ENCODE data around the gene RUBCNL. TPM values are rescaled to one million over a fixed set of nuclear protein-coding genes. Genes with fewer than 3 reads are reported as not detected.
"Not testable (repeated sequence)": the region's sequence is repeated elsewhere in the genome, so short reads cannot be mapped to it uniquely, and the experiment has no call there.

Gene RUBCNL
- total RNA-seq, 4 donors from 2014 or later, result 1.5 to 6.8 (median 2.9) TPM

- TF ChIP-seq POLR2AphosphoS5 (IDR thresholded peaks at IDR 0.05) (no peak), POLR2A (IDR thresholded peaks at IDR 0.05) (no peak), EP300 (IDR thresholded peaks at IDR 0.05) (no peak), CTCF (IDR thresholded peaks at IDR 0.05) (no peak)
- Histone ChIP-seq H3K27ac (no peak overlapping the region), H3K9me3 (no peaks in the 10 kb centered on the region), H3K4me1 (peaks cover 0 to 7% (median 0%) of the 10 kb centered on the region in 3 donors), H3K36me3 (no peaks in the 10 kb centered on the region), H3K27me3 (no peaks in the 10 kb centered on the region), H3K4me3 (no peak overlapping the region)
- WGBS, 2 donors (ENCODE audit: low coverage in 1 of 2), result 67 to 100% methylated on average over 1 of the region's 2 CpGs
- ATAC-seq, result no peak
These were observed 12.3 kb downstream of the RUBCNL start for GRCh38 chr13:46374710-46375109.

GRCh38 chr13:46373623-46374022, 13.4 kb downstream of the RUBCNL start:
- no peak overlapping the region for H3K27ac ChIP-seq
- H3K9me3 ChIP-seq, result no peaks in the 10 kb centered on the region
- no peak for ATAC-seq
- TF ChIP-seq POLR2A (IDR thresholded peaks at IDR 0.05) (no peak), EP300 (IDR thresholded peaks at IDR 0.05) (no peak), POLR2AphosphoS5 (IDR thresholded peaks at IDR 0.05) (no peak), CTCF (IDR thresholded peaks at IDR 0.05) (no peak)
- H3K4me3 ChIP-seq, result no peak overlapping the region
- no peaks in the 10 kb centered on the region for H3K27me3 ChIP-seq
- 80% methylated on average over 1 of the region's 1 CpG; no CpG with 5 or more reads in 1 of the 2 donors for WGBS, 2 donors (ENCODE audit: low coverage in 1 of 2)
- H3K36me3 ChIP-seq, result no peaks in the 10 kb centered on the region
- H3K4me1 ChIP-seq, result peaks cover 0 to 17% (median 0%) of the 10 kb centered on the region in 3 donors

GRCh38 chr13:46372938-46373337, 14.1 kb downstream of the RUBCNL start:
- not testable (repeated sequence) for H3K27me3 ChIP-seq, H3K9me3 ChIP-seq, H3K4me3 ChIP-seq, H3K36me3 ChIP-seq, ATAC-seq, H3K27ac ChIP-seq
- 94% methylated on average over 8 of the region's 8 CpGs; no CpG with 5 or more reads in 1 of the 2 donors for WGBS, 2 donors (ENCODE audit: low coverage in 1 of 2)
- peaks cover 0 to 17% (median 0%) of the 10 kb centered on the region in 3 donors for H3K4me1 ChIP-seq

- Histone ChIP-seq H3K27ac (no peak overlapping the region), H3K27me3 (no peaks in the 10 kb centered on the region), H3K36me3 (no peaks in the 10 kb centered on the region), H3K4me3 (no peak overlapping the region), H3K9me3 (no peaks in the 10 kb centered on the region), H3K4me1 (peaks cover 0 to 17% (median 0%) of the 10 kb centered on the region in 3 donors)
- TF ChIP-seq EP300 (IDR thresholded peaks at IDR 0.05) (no peak), CTCF (IDR thresholded peaks at IDR 0.05) (no peak), POLR2AphosphoS5 (IDR thresholded peaks at IDR 0.05) (no peak)
- ATAC-seq, result no peak
- WGBS, 2 donors (ENCODE audit: low coverage in 1 of 2), result 94 to 100% methylated on average over 2 to 3 of the region's 9 CpGs
These were observed 15.0 kb downstream of the RUBCNL start for GRCh38 chr13:46372071-46372470.

- 5 to 12% methylated on average over 4 of the region's 4 CpGs for WGBS, 2 donors (ENCODE audit: low coverage in 1 of 2)
- peak overlapping the region in 2 of 4 donors; percentile 9 to 30 for H3K27ac ChIP-seq
- ATAC-seq, result peak; percentile 84
These were observed 17.4 kb downstream of the RUBCNL start for GRCh38 chr13:46369506-46370277.

More at GRCh38 chr13:46369506-46370277, 17.4 kb downstream of the RUBCNL start:
- TF ChIP-seq POLR2AphosphoS5 (IDR thresholded peaks at IDR 0.05) (peak; percentile 65), POLR2A (IDR thresholded peaks at IDR 0.05) (no peak)
- Histone ChIP-seq H3K36me3 (no peaks in the 10 kb centered on the region), H3K9me3 (no peaks in the 10 kb centered on the region), H3K4me3 (no peak overlapping the region), H3K27me3 (no peaks in the 10 kb centered on the region), H3K4me1 (peaks cover 0 to 17% (median 0%) of the 10 kb centered on the region in 3 donors)

Data from gastroesophageal sphincter (tissue), 4 donors.